DMS79 treated with DMSO at 0.1 percent for 48 hours (cell line): ENCODE measurements around the gene AMDHD2.

ENCODE experiments used
- DNase-seq: peaks from one replicate; lab custom pipeline; 2025; lab: John Stamatoyannopoulos, UW

Gene AMDHD2

GRCh38 chr16:2499890-2500429 is 20.2 kb upstream of the AMDHD2 start:
- no peak for DNase-seq

- DNase-seq, result no peak
Observed at GRCh38 chr16:2500430-2500917, 19.7 kb upstream of the AMDHD2 start.

- peak; percentile 69 for DNase-seq
Observed at GRCh38 chr16:2500918-2501750, 19.0 kb upstream of the AMDHD2 start.

- DNase-seq, result no peak
Observed at GRCh38 chr16:2501946-2502895, 17.9 kb upstream of the AMDHD2 start.

DNA sequence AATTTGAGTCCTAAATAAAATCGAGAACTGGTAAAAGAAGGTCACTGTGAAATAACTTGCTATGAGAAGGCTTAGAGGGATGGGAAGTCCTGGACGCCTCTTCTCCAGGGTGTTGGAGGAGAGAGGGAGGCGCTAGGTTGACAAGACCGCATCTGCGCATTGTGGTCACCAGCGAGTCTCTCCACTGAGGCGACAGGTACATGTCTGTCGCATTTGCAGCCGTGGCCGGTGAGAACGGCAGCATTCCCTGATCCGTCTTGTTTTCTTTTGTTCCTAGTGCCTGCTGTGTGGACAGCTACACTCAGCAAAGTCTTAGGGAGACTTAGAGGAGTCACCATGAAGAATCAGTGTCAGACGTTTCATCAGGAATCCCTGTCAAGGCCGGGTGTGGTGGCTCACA is 14.5 kb upstream of the AMDHD2 start:
- no peak for DNase-seq

DNA sequence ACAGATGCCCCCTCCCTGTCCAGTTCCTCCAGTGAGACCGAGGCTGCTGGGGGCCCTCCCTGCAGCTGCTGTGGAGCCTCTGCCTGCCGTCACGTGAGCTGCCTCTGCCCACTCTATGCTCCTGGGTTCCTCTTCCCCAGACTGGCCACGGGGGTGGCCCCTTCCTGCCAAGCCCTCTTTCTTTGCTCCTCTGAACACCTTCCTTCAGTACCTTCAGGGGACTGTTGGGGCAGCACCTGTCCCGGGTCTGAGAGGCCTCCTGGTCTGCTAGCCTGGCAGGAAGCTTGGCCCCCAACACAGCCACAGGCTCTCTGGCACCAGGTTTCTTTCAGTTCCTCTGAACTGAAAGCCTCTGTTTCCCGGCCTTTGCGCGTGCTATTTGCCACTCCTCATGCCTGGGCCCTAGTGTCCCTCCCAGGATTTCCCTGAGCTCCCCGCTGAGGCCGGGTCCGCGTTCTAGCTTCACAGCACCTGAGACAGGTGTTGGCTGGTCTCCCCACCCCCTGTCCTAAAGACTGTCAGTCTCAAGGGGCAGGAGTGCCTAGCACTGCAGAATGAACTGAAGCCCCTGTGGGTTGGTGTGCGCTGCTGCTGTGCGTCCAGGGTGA is 13.0 kb upstream of the AMDHD2 start:
- DNase-seq, result no peak

GRCh38 chr16:2507665-2508064 is 12.5 kb upstream of the AMDHD2 start:
- DNase-seq, result no peak

GRCh38 chr16:2508722-2509400 is 11.3 kb upstream of the AMDHD2 start:
- no peak for DNase-seq

DNA sequence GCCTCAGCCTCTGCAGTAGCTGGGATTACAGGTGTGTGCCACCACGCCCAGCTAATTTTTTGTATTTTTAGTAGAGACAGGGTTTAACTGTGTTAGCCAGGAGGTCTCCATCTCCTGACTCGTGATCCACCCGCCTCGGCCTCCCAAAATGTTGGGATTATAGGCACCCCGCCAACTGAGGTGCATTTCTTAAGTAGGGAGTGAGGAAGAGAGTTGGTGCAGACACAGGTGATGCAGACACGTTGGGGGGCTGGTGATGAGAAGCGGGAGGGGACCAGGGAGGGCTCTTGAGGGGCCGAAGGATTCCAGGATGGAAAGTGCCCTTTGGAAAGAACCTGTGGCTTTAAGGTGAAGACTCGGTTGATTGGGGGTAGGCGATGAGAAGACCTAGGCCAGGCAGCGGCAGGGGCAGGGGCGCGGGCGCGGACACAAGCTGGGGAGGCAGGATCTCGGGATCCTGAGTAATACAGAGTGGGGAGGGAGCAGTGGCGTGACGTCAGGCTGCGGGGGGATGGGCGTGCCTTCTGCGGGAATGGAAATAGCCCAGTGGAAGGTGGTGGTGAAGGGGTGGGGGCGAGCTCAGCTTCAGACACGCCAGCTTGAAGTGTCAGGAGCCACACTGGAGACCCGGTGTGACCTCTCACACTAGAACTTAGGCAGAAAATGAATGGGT is 8.9 kb upstream of the AMDHD2 start:
- DNase-seq, result no peak

DNA sequence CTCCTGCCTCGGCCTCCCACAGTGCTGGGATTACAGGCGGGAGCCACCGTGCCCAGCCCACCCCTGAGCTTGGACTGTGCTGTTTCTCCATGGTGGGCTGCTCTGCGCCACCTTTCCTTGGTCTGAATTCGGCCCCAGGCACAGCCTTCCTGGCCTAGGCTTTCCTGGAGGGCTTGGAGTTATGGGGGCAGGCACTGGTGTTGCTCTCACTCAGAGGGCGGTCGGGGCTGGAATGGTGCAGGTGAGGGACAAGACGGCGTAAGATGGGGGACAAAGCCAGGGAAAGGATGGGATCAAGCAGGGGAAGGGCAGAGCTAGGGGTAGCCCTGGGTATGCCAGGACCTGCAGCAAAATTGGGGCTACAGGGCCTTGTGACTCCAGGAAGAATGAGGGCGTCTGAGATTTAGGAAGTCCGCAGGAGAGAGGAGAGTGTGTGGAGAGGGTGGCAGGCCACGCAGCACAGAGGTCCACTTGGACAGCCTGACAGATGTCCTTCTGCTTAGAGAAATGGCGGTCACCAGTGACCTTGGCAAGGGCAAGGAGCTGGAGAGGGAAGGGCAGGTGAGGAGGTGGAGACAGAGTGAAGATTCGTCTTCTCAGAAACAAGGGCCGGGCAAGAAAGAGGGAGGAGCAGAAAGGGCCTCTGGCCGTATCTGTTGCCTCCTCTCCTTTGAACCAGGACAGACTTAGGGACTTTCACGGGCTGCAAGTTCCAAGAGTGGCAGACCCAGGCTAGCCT is 8.0 kb upstream of the AMDHD2 start:
- no peak for DNase-seq

- peak; percentile 47 for DNase-seq
Observed at GRCh38 chr16:2512735-2513404, 7.3 kb upstream of the AMDHD2 start.

DNA sequence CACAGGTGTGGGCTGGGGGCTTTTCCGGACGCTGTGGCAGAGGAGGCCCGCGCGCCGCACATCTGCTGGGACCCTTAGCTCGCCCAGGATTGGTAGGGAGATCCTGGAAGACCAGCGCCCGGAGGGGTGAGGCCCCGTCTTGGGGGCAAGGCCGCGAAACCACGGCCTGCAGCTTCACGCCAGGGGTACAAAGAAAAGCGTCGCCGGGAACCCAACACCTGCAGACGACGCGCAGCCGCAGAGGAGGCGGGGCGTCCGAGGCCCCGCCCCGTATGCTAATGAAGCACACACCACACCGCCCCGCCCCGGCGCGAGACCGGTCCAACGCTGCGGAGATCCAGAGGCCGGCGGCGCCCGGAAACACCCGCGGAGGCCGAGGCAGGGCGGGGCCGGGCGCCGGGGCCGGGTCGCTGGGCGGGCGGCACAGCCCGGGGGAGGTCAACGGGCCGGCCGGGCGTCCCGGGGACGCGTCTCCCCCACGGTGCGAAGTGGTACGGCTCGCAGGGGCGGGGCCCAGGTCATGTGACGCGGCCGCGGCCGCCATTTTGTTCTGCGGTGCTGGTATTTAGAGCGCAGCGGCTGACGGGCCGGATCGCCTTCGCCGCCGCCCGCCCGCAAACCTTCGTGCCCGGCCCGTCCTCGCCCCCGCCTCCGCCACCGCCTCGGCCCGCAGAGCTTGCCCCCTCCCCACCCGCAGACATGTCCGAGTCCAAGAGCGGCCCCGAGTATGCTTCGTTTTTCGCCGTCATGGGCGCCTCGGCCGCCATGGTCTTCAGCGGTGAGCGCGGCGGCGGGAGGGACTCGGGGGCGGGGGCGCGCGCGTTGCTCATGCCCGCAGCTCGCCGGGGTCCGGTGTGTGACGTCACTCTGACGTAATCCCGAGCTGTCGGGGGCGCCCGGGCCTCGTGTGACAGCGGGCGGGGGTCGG is 6.5 kb upstream of the AMDHD2 start, which contains the start of gene ATP6V0C:
TSS of gene ATP6V0C (plus strand) at position 548 of the 928 bp plus-strand sequence. CDS start at position 700, 152 bp downstream.
- peak; percentile 83 for DNase-seq

GRCh38 chr16:2514333-2515179 is 5.6 kb upstream of the AMDHD2 start:
- no peak for DNase-seq

GRCh38 chr16:2515180-2515851 is 4.9 kb upstream of the AMDHD2 start:
- DNase-seq, result no peak

DNA sequence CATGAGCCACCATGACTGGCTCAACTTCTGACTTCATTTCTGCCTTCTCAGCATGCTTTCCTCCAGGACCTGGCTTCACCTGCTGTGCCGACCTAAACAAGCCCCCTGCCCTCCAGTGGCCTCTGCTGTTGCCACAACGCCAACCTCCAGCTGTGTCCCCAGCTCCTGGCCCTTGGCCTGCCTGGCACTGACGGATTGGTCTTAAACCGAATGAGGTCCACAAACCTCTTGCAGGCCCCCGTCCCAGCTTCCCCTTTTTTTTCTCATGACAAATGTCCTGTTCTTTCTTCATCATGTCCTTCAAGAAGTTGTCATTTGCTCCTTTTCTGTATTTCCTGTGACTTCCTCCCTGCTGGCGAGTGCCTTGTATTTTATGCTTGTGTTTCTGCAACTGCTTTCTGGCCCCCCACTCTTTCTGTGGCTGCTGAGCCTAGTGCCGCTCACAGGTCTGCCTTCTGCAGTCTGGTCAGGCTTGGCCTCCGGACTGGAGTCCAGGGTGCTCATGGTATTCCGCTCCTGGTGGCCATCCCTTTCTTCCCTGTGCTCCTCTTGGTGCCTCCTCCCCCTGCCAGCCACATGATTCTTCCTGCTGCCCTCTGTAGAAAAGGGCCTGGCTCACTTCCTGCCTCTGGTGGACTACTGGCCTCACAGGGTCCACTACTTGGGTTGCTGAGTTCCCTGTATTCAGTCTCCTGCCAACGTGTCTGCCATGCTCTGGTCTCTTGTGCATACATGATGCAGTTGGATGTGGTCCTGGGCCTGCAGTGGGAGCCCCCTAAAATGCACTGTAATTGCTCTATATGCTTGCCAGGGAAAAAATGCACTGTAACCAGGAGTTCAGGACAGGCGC is 3.6 kb upstream of the AMDHD2 start:
- no peak for DNase-seq
